ENCODE measurements around the gene MANF.

DNA sequence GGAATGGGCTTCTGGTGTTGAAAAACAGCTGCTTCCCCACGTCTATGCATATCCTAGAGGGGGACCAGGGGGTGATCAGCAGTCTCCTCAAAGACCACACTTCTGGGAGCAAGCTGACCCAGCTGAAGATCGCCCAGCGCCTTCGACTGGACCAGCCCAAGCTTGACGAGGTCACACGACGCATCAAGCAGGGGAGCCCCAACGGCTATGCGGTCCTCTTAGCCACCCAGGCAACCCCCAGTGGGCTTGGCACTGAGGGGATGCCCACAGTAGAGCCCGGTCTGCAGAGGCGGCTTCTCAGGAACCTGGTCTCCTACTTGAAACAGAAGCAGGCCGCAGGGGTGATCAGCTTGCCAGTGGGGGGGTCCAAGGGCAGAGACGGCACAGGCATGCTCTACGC lies 8.5 kb downstream of the MANF start:
- TF ChIP-seq, protein P1, sequence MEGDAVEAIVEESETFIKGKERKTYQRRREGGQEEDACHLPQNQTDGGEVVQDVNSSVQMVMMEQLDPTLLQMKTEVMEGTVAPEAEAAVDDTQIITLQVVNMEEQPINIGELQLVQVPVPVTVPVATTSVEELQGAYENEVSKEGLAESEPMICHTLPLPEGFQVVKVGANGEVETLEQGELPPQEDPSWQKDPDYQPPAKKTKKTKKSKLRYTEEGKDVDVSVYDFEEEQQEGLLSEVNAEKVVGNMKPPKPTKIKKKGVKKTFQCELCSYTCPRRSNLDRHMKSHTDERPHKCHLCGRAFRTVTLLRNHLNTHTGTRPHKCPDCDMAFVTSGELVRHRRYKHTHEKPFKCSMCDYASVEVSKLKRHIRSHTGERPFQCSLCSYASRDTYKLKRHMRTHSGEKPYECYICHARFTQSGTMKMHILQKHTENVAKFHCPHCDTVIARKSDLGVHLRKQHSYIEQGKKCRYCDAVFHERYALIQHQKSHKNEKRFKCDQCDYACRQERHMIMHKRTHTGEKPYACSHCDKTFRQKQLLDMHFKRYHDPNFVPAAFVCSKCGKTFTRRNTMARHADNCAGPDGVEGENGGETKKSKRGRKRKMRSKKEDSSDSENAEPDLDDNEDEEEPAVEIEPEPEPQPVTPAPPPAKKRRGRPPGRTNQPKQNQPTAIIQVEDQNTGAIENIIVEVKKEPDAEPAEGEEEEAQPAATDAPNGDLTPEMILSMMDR (IDR thresholded peaks at IDR 0.05; ENCODE audit: low read length), result no peak
- TF ChIP-seq EZH2 (optimal IDR thresholded peaks at IDR 0.05; ENCODE audit: low read depth, low read length) (no peak), EZH2phosphoT487 (IDR thresholded peaks at IDR 0.05; ENCODE audit: low read length) (no peak)
